BLaER1 treated with 17β-estradiol and CSF1 and Interleukin-3, amounts not matched to agents 10 nM and 100 nM (cell line): ENCODE measurements around the gene BTBD2.

ENCODE experiments used
- H3K27ac ChIP-seq, 11 experiments: shearing (Covaris generic); formaldehyde crosslinking; 2 replicates each; pipeline ENCODE4 v1.8.1; 2022
- H3K27me3 ChIP-seq, 11 experiments: shearing (Covaris generic); formaldehyde crosslinking; 2 replicates each; pipeline ENCODE4 v1.8.1; 2022
- H3K36me3 ChIP-seq, 11 experiments: shearing (Covaris generic); formaldehyde crosslinking; 2 replicates each; pipeline ENCODE4 v1.8.1; 2022
- H3K4me1 ChIP-seq, 10 experiments: shearing (Covaris generic); formaldehyde crosslinking; 2 replicates each; pipeline ENCODE4 v1.8.1; 2022
- H3K4me2 ChIP-seq, 11 experiments: shearing (Covaris generic); formaldehyde crosslinking; 2 replicates each; pipeline ENCODE4 v1.8.1; 2022
- H3K4me3 ChIP-seq, 10 experiments: shearing (Covaris generic); formaldehyde crosslinking; 2 replicates each; pipeline ENCODE4 v1.8.1; 2022
- H3K9ac ChIP-seq, 11 experiments: shearing (Covaris generic); formaldehyde crosslinking; 2 replicates each; pipeline ENCODE4 v1.8.1; 2022
- H3K9me3 ChIP-seq, 11 experiments: shearing (Covaris generic); formaldehyde crosslinking; replicated peaks in 1 of 11; 2 replicates each; pipeline ENCODE4 v1.8.1; 2022
- H4K20me1 ChIP-seq, 11 experiments: shearing (Covaris generic); formaldehyde crosslinking; 2 replicates each; pipeline ENCODE4 v1.8.1; 2022
- Cebpa-rat ChIP-seq, 11 experiments: shearing (Covaris generic); IDR thresholded peaks; 2 replicates each; pipeline ENCODE4 v1.8.1; 2022

Gene BTBD2

GRCh38 chr19:2015608-2015950 lies at the start of gene BTBD2:
BTBD2 (minus strand) TSS chr19:2015714; CDS start chr19:2015703, 11 bp downstream.
- Histone ChIP-seq H3K27ac (peak within 1 kb of the TSS in 10 of 11 experiments; percentile 33 to 82 (median 76); a peak in 17 of 22 replicates), H3K4me3 (peak within 1 kb of the TSS; percentile 56 to 77 (median 64)), H3K4me2 (peak within 1 kb of the TSS; percentile 75 to 92 (median 83)), H4K20me1 (peaks cover 8 to 24% (median 17%) of the 10 kb centered on the region in 11 experiments; a peak in 18 of 22 replicates), H3K27me3 (no peaks in the 10 kb centered on the region), H3K36me3 (peaks cover 0 to 23% (median 19%) of the 10 kb centered on the region in 11 experiments; a peak in 17 of 22 replicates), H3K9me3 (peaks cover 0 to 11% (median 0%) of the 10 kb centered on the region in 11 experiments; a peak in 4 of 22 replicates), H3K9ac (peak within 1 kb of the TSS; percentile 60 to 83 (median 81); a peak in 21 of 22 replicates), H3K4me1 (peaks cover 10 to 47% (median 30%) of the 10 kb centered on the region in 10 experiments; a peak in 18 of 20 replicates)
- TF ChIP-seq Cebpa-rat (IDR thresholded peaks at IDR 0.05) = no peak

- Histone ChIP-seq H3K27ac (peak overlapping the region in 4 of 11 experiments; percentile 7 to 47 (median 10); a peak in 3 of 22 replicates), H3K9me3 (no peaks in the 10 kb centered on the region), H3K4me1 (peaks cover 41 to 72% (median 65%) of the 10 kb centered on the region in 10 experiments)
Measured at GRCh38 chr19:2064788-2065524, 49.4 kb upstream of the BTBD2 start.

GRCh38 chr19:2064395-2064787 lies 48.9 kb upstream of the BTBD2 start:
- Histone ChIP-seq H3K27ac (peak overlapping the region in 4 of 11 experiments; percentile 7 to 47 (median 10); a peak in 3 of 22 replicates), H3K9ac (peak overlapping the region in 8 of 11 experiments; percentile 8 to 62 (median 28); a peak in 8 of 22 replicates), H3K9me3 (no peaks in the 10 kb centered on the region), H3K27me3 (no peaks in the 10 kb centered on the region), H3K36me3 (peaks cover 0 to 11% (median 0%) of the 10 kb centered on the region in 11 experiments; a peak in 6 of 22 replicates), H3K4me3 (no peak overlapping the region), H3K4me2 (peak overlapping the region in 10 of 11 experiments; percentile 1 to 100 (median 99); a peak in 19 of 22 replicates), H4K20me1 (peaks cover 0 to 14% (median 0%) of the 10 kb centered on the region in 11 experiments; a peak in 4 of 22 replicates), H3K4me1 (peaks cover 41 to 72% (median 65%) of the 10 kb centered on the region in 10 experiments)
- no peak for TF ChIP-seq Cebpa-rat (IDR thresholded peaks at IDR 0.05)

More at GRCh38 chr19:2064788-2065524, 49.4 kb upstream of the BTBD2 start:
- Histone ChIP-seq H3K4me3 (no peak overlapping the region), H4K20me1 (peaks cover 0 to 19% (median 0%) of the 10 kb centered on the region in 11 experiments; a peak in 4 of 22 replicates), H3K27me3 (no peaks in the 10 kb centered on the region), H3K36me3 (peaks cover 0 to 15% (median under 1%) of the 10 kb centered on the region in 11 experiments; a peak in 9 of 22 replicates), H3K9ac (peak overlapping the region in 8 of 11 experiments; percentile 8 to 62 (median 28); a peak in 10 of 22 replicates), H3K4me2 (peak overlapping the region in 10 of 11 experiments; percentile 1 to 100 (median 99); a peak in 19 of 22 replicates)
- no peak for TF ChIP-seq Cebpa-rat (IDR thresholded peaks at IDR 0.05)

GRCh38 chr19:2063824-2064223 lies 48.3 kb upstream of the BTBD2 start:
- TF ChIP-seq Cebpa-rat (IDR thresholded peaks at IDR 0.05) = no peak
- Histone ChIP-seq H3K36me3 (peaks cover 0 to 5% (median 0%) of the 10 kb centered on the region in 11 experiments; a peak in 3 of 22 replicates), H3K9me3 (no peaks in the 10 kb centered on the region)

GRCh38 chr19:2062770-2063169 lies 47.3 kb upstream of the BTBD2 start:
- no peaks in the 10 kb centered on the region for H3K36me3 ChIP-seq
- TF ChIP-seq Cebpa-rat (IDR thresholded peaks at IDR 0.05) = no peak
- no peaks in the 10 kb centered on the region for H3K27me3 ChIP-seq
- peak overlapping the region in 5 of 11 experiments; percentile 90 to 92 (median 91); a peak in 6 of 22 replicates for H3K27ac ChIP-seq
- H4K20me1 ChIP-seq = peaks cover 0 to 3% (median 0%) of the 10 kb centered on the region in 11 experiments; a peak in 1 of 22 replicates
- H3K4me3 ChIP-seq = peak overlapping the region in 1 of 10 experiments; percentile 68; a peak in 1 of 20 replicates
- H3K9me3 ChIP-seq = no peaks in the 10 kb centered on the region
- H3K4me2 ChIP-seq = peak overlapping the region; percentile 91 to 100 (median 99)
- H3K9ac ChIP-seq = peak overlapping the region in 4 of 11 experiments; percentile 88 to 90 (median 89); a peak in 6 of 22 replicates
- peaks cover 52 to 74% (median 69%) of the 10 kb centered on the region in 10 experiments for H3K4me1 ChIP-seq

More at GRCh38 chr19:2063824-2064223, 48.3 kb upstream of the BTBD2 start:
- H3K4me3 ChIP-seq = no peak overlapping the region
- no peaks in the 10 kb centered on the region for H3K27me3 ChIP-seq
- H3K27ac ChIP-seq = 0 out of 22 replicates have a peak overlapping the region, but pooled peaks of 2 of the 11 experiments have one; percentile 9 to 10
- H3K4me2 ChIP-seq = peak overlapping the region in 10 of 11 experiments; percentile 1 to 100 (median 99); a peak in 18 of 22 replicates
- peaks cover 42 to 72% (median 66%) of the 10 kb centered on the region in 10 experiments for H3K4me1 ChIP-seq
- peak overlapping the region in 4 of 11 experiments; percentile 22 to 62 (median 38); a peak in 2 of 22 replicates for H3K9ac ChIP-seq
- H4K20me1 ChIP-seq = peaks cover 0 to 8% (median 0%) of the 10 kb centered on the region in 11 experiments; a peak in 2 of 22 replicates

- no peak for TF ChIP-seq Cebpa-rat (IDR thresholded peaks at IDR 0.05)
- Histone ChIP-seq H3K4me1 (peaks cover 56 to 78% (median 72%) of the 10 kb centered on the region in 10 experiments), H4K20me1 (no peaks in the 10 kb centered on the region), H3K36me3 (no peaks in the 10 kb centered on the region), H3K4me3 (peak overlapping the region; percentile 55 to 80 (median 68)), H3K27ac (peak overlapping the region in 10 of 11 experiments; percentile 88 to 97 (median 92); a peak in 18 of 22 replicates), H3K9ac (peak overlapping the region; percentile 80 to 95 (median 89); a peak in 21 of 22 replicates), H3K27me3 (no peaks in the 10 kb centered on the region), H3K4me2 (peak overlapping the region; percentile 91 to 100 (median 99)), H3K9me3 (no peaks in the 10 kb centered on the region)
Measured at GRCh38 chr19:2062389-2062729, 46.8 kb upstream of the BTBD2 start.

GRCh38 chr19:2061495-2062388 lies 46.2 kb upstream of the BTBD2 start:
- TF ChIP-seq Cebpa-rat (IDR thresholded peaks at IDR 0.05) = 0 out of 22 replicates have a peak, but pooled peaks of 1 of the 11 experiments have one; percentile 9
- Histone ChIP-seq H3K27ac (peak overlapping the region; percentile 80 to 97 (median 92)), H3K9ac (peak overlapping the region; percentile 80 to 95 (median 89)), H3K4me1 (peaks cover 63 to 81% (median 78%) of the 10 kb centered on the region in 10 experiments), H3K27me3 (no peaks in the 10 kb centered on the region), H3K9me3 (no peaks in the 10 kb centered on the region), H3K4me3 (peak overlapping the region; percentile 55 to 80 (median 68)), H4K20me1 (no peaks in the 10 kb centered on the region), H3K4me2 (peak overlapping the region; percentile 96 to 100 (median 99)), H3K36me3 (no peaks in the 10 kb centered on the region)
